ENCODE measurements around the gene NTSR2.

DNA sequence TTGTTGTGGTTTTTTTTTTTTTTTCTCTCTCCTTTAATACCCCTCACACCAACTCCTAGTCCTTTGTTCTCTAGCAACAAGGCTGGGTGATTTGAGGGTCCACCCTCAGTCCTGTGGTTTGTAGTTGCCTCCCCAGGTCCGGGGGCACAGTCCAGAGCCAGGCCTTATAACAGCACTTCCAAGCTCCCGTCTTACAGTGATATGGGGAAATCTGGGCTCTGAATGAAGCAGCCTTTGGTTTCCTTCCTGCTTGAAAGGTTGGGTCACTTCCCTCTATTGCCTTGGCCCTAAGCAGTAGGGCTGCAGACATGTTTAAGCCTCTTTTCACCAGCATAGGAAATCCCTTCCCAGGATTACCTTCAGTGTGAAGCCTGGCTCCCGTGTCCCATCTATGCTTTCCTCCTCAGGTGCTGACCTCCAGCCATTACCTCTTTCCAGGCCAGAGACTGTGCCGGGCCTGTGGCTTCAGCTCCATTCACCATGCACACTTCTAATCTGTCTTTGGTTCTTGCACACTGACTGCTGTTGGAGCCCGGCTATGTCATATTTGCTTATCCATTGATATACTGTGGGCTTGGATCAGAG is 21.2 kb upstream of the NTSR2 start:
- TF ChIP-seq EZH2 (IDR thresholded peaks at IDR 0.05) = no peak
- TF ChIP-seq POLR2AphosphoS5 (IDR thresholded peaks at IDR 0.05; ENCODE audit: borderline replicate concordance, low read depth, low read length) = no peak
